Fibroblast of mammary gland (primary cell): ENCODE measurements around the gene FILIP1L.

ENCODE experiments used
- DNase-seq: peaks from one replicate; pipeline ENCODE4 v3.0.0-alpha.2; 2010; ENCODE audit warnings: low read depth
- H3K4me3 ChIP-seq: 2 replicates; pipeline ENCODE4 v1.5.1; 2011; ENCODE audit warnings: low read depth, mild to moderate bottlenecking, low read length, moderate library complexity; ENCODE audit not compliant: control insufficient read depth
- CTCF ChIP-seq: conservative IDR thresholded peaks from 2 replicates; pipeline ENCODE4 v1.5.1; 2011; ENCODE audit warnings: low read depth, low read length, inconsistent platforms; ENCODE audit not compliant: control insufficient read depth, insufficient read depth

FILIP1L gene

GRCh38 chr3:100002599-100003350, 111.5 kb downstream of the FILIP1L start:
- DNase-seq: peak; percentile 90
- H3K4me3 ChIP-seq: no peak overlapping the region
- no peak for TF ChIP-seq CTCF

GRCh38 chr3:100001526-100002270, 112.6 kb downstream of the FILIP1L start:
- TF ChIP-seq CTCF: no peak
- no peak overlapping the region for H3K4me3 ChIP-seq
- DNase-seq: no peak

GRCh38 chr3:100001083-100001482, 113.2 kb downstream of the FILIP1L start:
- H3K4me3 ChIP-seq: no peak overlapping the region
- TF ChIP-seq CTCF: no peak
- DNase-seq: no peak

GRCh38 chr3:99999536-99999935, 114.8 kb downstream of the FILIP1L start:
- no peak for TF ChIP-seq CTCF
- H3K4me3 ChIP-seq: no peak overlapping the region
- DNase-seq: peak; percentile 74

- TF ChIP-seq CTCF: no peak
- no peak overlapping the region for H3K4me3 ChIP-seq
- DNase-seq: peak; percentile 29
These were observed 117.0 kb downstream of the FILIP1L start for GRCh38 chr3:99997293-99997692.

GRCh38 chr3:99990179-99990578, 124.1 kb downstream of the FILIP1L start:
- TF ChIP-seq CTCF: no peak
- DNase-seq: no peak
- no peak overlapping the region for H3K4me3 ChIP-seq

GRCh38 chr3:99984668-99985067, 129.6 kb downstream of the FILIP1L start:
- no peak for DNase-seq
- TF ChIP-seq CTCF: no peak
- H3K4me3 ChIP-seq: no peak overlapping the region
